B cell (primary cell): ENCODE measurements around the gene CHST8. TPM values are rescaled to one million over a fixed set of nuclear protein-coding genes. Genes with fewer than 3 reads are reported as not detected.

Experiments
- ATAC-seq: fragments of 200-7000 bp; cut with Tn5 transposase; one replicate; pipeline ENCODE4 v1.10.0; 2021; ENCODE audit warnings: low read depth, mild to moderate bottlenecking, moderate number of reproducible peaks, moderate library complexity
- CTCF ChIA-PET: fragments of 350-600 bp; sonication (Branson Sonifier 250); formaldehyde crosslinking; loops from one replicate; lab custom pipeline; 2021; ENCODE audit warnings: antibody characterized with exemption, inconsistent platforms; lab: Charles Lee
- POLR2A ChIA-PET: fragments of 350-600 bp; sonication (Branson Sonifier 250); formaldehyde crosslinking; loops from one replicate; lab custom pipeline; 2021; ENCODE audit warnings: antibody characterized with exemption; lab: Charles Lee
- DNase-seq: peaks from one replicate; pipeline ENCODE4 v3.0.0; 2013
- H2AFZ ChIP-seq: 2 replicates; pipeline ENCODE4 v1.6.1; 2012; ENCODE audit warnings: mild to moderate bottlenecking, low read depth, low read length; ENCODE audit not compliant: insufficient read depth, poor library complexity, severe bottlenecking
- H3K27ac ChIP-seq, 2 donors: 1 replicate in 1 of 2; 2 replicates in 1 of 2; pipeline ENCODE4 v1.5.1; 2012 to 2013; ENCODE audit warnings: low read length in 2 of 2, mild to moderate bottlenecking in 2 of 2, moderate library complexity in 1 of 2
- H3K27me3 ChIP-seq, 4 experiments: fragments of 200-600 bp in 1 of 4; sonication (generic) in 1 of 4; replicated peaks in 1 of 4; 1 replicate in 2 of 4; 2 replicates in 2 of 4; pipeline versions ENCODE4 v1.6.1 to v1.7.0; 2013 to 2016; ENCODE audit warnings: low read length in 3 of 4, mild to moderate bottlenecking in 2 of 4, mixed read lengths in 1 of 4, moderate library complexity in 1 of 4; ENCODE audit not compliant: insufficient read depth in 4 of 4, control insufficient read depth in 3 of 4; ENCODE audit errors: control extremely low read depth in 1 of 4
- H3K36me3 ChIP-seq, 2 experiments: replicated peaks in 1 of 2; 1 replicate in 1 of 2; 2 replicates in 1 of 2; pipeline versions ENCODE4 v1.6.1 to v1.7.1; 2013; ENCODE audit warnings: low read length in 1 of 2; ENCODE audit not compliant: insufficient read depth in 2 of 2, control insufficient read depth in 1 of 2; ENCODE audit errors: control extremely low read depth in 1 of 2, extremely low read depth in 1 of 2
- H3K4me1 ChIP-seq, 2 donors: fragments of 200-600 bp in 1 of 2; sonication (generic) in 1 of 2; 1 replicate in 1 of 2; 2 replicates in 1 of 2; pipeline versions ENCODE4 v1.5.1 to v1.6.1; 2013 to 2017; ENCODE audit warnings: low read length in 2 of 2; ENCODE audit not compliant: control insufficient read depth in 2 of 2, insufficient read depth in 2 of 2
- H3K4me2 ChIP-seq: replicated peaks from 2 replicates; pipeline ENCODE3; 2012; ENCODE audit warnings: mild to moderate bottlenecking, low read depth, low read length; ENCODE audit not compliant: poor library complexity, severe bottlenecking
- H3K4me3 ChIP-seq, 5 experiments: fragments of 200-600 bp in 1 of 5; sonication (generic) in 1 of 5; 1 replicate in 3 of 5; 2 replicates in 2 of 5; pipeline versions ENCODE4 v1.5.1 to v1.7.0; 2011 to 2016; ENCODE audit warnings: low read length in 4 of 5, mild to moderate bottlenecking in 4 of 5, low read depth in 2 of 5, control low read depth in 1 of 5, moderate library complexity in 1 of 5; ENCODE audit not compliant: insufficient read depth in 1 of 5; ENCODE audit errors: control extremely low read depth in 1 of 5, extremely low read depth in 1 of 5
- H3K79me2 ChIP-seq: fragments of 200-600 bp; sonication (generic); one replicate; pipeline ENCODE4 v1.6.0; 2016; ENCODE audit warnings: low read length; ENCODE audit not compliant: control insufficient read depth, insufficient read depth
- H3K9ac ChIP-seq: fragments of 200-600 bp; sonication (generic); 2 replicates; pipeline ENCODE4 v1.6.1; 2017; ENCODE audit warnings: mild to moderate bottlenecking, low read length, moderate library complexity
- H3K9me3 ChIP-seq, 3 donors: one replicate each; pipeline versions ENCODE4 v1.6.1 to v1.7.1; 2013; ENCODE audit warnings: low read length in 2 of 3; ENCODE audit not compliant: control insufficient read depth in 2 of 3, insufficient read depth in 1 of 3; ENCODE audit errors: control extremely low read depth in 1 of 3
- H4K20me1 ChIP-seq: 2 replicates; pipeline ENCODE4 v1.6.0; 2012; ENCODE audit warnings: mild to moderate bottlenecking, low read length; ENCODE audit not compliant: insufficient read depth, control insufficient read depth, poor library complexity, severe bottlenecking
- H3K27ac Mint-ChIP-seq: one replicate; pipeline ENCODE4 v1.8.0; 2021; ENCODE audit warnings: mixed read lengths
- H3K27me3 Mint-ChIP-seq: one replicate; pipeline ENCODE4 v1.8.0; 2021; ENCODE audit warnings: mixed read lengths
- H3K4me1 Mint-ChIP-seq: one replicate; pipeline ENCODE4 v1.8.0; 2021; ENCODE audit warnings: mixed read lengths
- H3K4me3 Mint-ChIP-seq: one replicate; pipeline ENCODE4 v1.8.0; 2021; ENCODE audit warnings: mixed read lengths
- H3K9me3 Mint-ChIP-seq: one replicate; pipeline ENCODE4 v1.8.0; 2022; ENCODE audit warnings: mixed read lengths; ENCODE audit not compliant: insufficient read depth
- EZH2 ChIP-seq: IDR thresholded peaks from 2 replicates; pipeline ENCODE4 v1.6.1; 2012; ENCODE audit warnings: borderline replicate concordance, low read depth, mild to moderate bottlenecking, moderate library complexity, low read length; ENCODE audit not compliant: insufficient read depth, poor library complexity, severe bottlenecking
- WGBS: methylation state at CpG from one replicate; pipeline ENCODE4 v1.1.5; 2013; ENCODE audit warnings: missing lambda C conversion rate; ENCODE audit not compliant: insufficient coverage; 5-methylcytosine and 5-hydroxymethylcytosine counted together
- intact Hi-C: fragments of 100-400 bp; cut with micrococcal nuclease; formaldehyde crosslinking; loops from one replicate; pipeline ENCODE4 v1.10.0; 2022
- polyA plus RNA-seq: library from polyadenylated mRNA; depleted of rRNA; stranded (reverse); fragments of >200 nt; gene quantifications from 2 replicates; pipeline ENCODE4 v1.2.3, GENCODE V29; 2012
- total RNA-seq, 2 donors: library from RNA; stranded (reverse); fragments of 120-200 nt in 1 of 2; gene quantifications; 1 replicate in 1 of 2; 2 replicates in 1 of 2; pipeline versions ENCODE4 v1.2.3 to v1.2.4, GENCODE V29; 2013 to 2022
- TF ChIP-seq, protein P1 (sequence below): fragments of 200-600 bp; IDR thresholded peaks from one replicate; pipeline ENCODE4 v1.8.0; 2022; ENCODE audit warnings: antibody characterized with exemption, mild to moderate bottlenecking

CHST8 gene
- total and polyA plus RNA-seq, 2 donors (not counting 1 experiment from before 2014, with no cell fraction given): not detected

DNA sequence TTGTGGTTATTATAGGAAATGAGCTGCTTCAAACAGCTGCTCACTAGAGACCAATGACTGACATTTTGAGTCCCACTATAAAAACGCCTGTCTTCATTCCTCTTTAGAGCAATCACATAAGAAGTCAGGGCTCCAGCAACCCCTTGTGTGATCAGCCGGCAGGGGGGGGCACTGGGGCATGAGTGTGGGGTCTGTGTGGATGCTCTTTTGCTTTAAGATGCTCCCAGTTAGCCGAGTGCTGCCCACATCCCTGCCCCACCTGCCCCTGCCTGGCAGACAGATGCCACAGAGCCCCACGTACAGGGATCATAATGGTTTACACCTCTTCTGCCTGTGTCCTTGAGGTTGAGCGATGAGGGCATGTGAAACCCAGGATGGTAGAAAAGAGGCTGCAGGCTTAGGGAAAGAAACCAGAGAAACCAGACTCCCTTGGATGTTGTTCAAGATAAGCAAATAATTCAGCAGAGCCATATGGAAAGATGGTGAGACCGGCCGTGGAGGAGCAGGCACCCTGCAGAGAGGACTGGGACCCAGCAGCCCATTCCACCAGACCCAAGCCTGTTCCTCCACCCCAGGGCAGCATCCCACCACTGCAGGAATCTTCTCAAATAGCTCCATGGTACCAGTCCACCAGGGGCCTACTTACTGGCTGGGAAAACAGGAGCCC, 55.4 kb downstream of the CHST8 start:
- Histone ChIP-seq H3K27me3 (peaks cover 0 to 6% (median 0%) of the 10 kb centered on the region in 4 experiments), H3K4me2 (no peak overlapping the region), H3K4me1 (no peaks in the 10 kb centered on the region), H3K36me3 (no peaks in the 10 kb centered on the region), H4K20me1 (no peaks in the 10 kb centered on the region), H3K79me2 (no peaks in the 10 kb centered on the region), H2AFZ (no peak overlapping the region), H3K9ac (no peak overlapping the region), H3K4me3 (no peak overlapping the region), H3K9me3 (peaks cover 0 to 10% (median 0%) of the 10 kb centered on the region in 3 donors), H3K27ac (no peak overlapping the region)
- Mint-ChIP-seq H3K9me3 (no peaks in the 10 kb centered on the region), H3K4me1 (no peaks in the 10 kb centered on the region), H3K27ac (no peak overlapping the region), H3K27me3 (peaks cover under 1% of the 10 kb centered on the region), H3K4me3 (no peak overlapping the region)
- CTCF ChIA-PET: no interaction called here
- no peak for DNase-seq
- no peak for ATAC-seq
- intact Hi-C loops: no loop called here
- TF ChIP-seq, protein P1, sequence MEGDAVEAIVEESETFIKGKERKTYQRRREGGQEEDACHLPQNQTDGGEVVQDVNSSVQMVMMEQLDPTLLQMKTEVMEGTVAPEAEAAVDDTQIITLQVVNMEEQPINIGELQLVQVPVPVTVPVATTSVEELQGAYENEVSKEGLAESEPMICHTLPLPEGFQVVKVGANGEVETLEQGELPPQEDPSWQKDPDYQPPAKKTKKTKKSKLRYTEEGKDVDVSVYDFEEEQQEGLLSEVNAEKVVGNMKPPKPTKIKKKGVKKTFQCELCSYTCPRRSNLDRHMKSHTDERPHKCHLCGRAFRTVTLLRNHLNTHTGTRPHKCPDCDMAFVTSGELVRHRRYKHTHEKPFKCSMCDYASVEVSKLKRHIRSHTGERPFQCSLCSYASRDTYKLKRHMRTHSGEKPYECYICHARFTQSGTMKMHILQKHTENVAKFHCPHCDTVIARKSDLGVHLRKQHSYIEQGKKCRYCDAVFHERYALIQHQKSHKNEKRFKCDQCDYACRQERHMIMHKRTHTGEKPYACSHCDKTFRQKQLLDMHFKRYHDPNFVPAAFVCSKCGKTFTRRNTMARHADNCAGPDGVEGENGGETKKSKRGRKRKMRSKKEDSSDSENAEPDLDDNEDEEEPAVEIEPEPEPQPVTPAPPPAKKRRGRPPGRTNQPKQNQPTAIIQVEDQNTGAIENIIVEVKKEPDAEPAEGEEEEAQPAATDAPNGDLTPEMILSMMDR: no peak
- no peak for TF ChIP-seq EZH2
- 80% methylated on average over 5 of the region's 7 CpGs for WGBS
- POLR2A ChIA-PET: no interaction called here

DNA sequence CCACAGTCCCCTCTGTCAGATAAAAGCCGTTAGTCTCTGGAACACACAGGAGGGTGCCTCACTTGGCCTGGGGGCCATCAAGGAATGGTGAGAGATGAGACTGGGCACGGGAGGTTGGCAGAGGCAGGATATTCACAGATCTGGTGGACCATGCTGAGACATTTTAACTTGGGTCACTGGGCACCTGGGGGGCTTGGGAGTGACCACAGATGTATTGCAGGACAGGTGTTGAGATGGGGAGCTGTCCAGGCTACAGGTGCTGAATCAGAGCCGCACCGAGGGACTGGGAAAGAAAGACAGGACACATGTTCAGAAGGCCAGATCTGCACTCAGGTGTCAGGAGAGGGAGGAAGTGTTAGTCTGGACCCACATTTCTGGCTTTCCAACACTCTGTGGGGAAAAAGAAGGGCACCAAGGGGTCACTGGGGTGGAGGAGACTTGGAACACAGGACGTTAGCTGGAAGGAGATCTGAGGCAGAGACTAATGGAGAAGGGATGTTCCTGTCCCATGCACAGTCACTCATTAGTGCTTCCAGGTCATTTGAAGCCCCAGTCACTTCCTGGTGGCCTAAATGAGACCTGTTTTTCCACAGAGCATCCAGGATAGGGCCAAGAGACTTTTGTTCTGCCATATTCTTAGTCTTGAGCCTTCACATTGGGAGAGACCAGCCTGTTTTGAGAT, 56.1 kb downstream of the CHST8 start:
- Histone ChIP-seq H3K4me1 (no peaks in the 10 kb centered on the region), H3K79me2 (no peaks in the 10 kb centered on the region), H2AFZ (no peak overlapping the region), H4K20me1 (no peaks in the 10 kb centered on the region), H3K9me3 (peaks cover 0 to 10% (median 0%) of the 10 kb centered on the region in 3 donors), H3K27ac (no peak overlapping the region), H3K36me3 (no peaks in the 10 kb centered on the region), H3K9ac (no peak overlapping the region), H3K4me2 (no peak overlapping the region), H3K4me3 (no peak overlapping the region), H3K27me3 (peaks cover 0 to 6% (median 0%) of the 10 kb centered on the region in 4 experiments)
- Mint-ChIP-seq H3K27ac (no peak overlapping the region), H3K4me1 (no peaks in the 10 kb centered on the region), H3K4me3 (no peak overlapping the region), H3K9me3 (no peaks in the 10 kb centered on the region), H3K27me3 (peaks cover 8% of the 10 kb centered on the region)
- ChIA-PET POLR2A (no interaction called here), CTCF (no interaction called here)
- WGBS: 75% methylated on average over 4 of the region's 5 CpGs
- intact Hi-C loops: no loop called here
- ATAC-seq (no peak), DNase-seq (no peak)
- TF ChIP-seq EZH2: no peak
- TF ChIP-seq, protein P1: no peak
